Measurements from ENCODE around the gene ALX3.

The ALX3 gene

GRCh38 chr1:110067479-110067892 is 3.0 kb downstream of the ALX3 start:
- DNase-seq: no peak

GRCh38 chr1:110065841-110066240 is 4.6 kb downstream of the ALX3 start:
- DNase-seq: no peak

- no peak for DNase-seq
Observed at GRCh38 chr1:110064576-110065337, 5.7 kb downstream of the ALX3 start.

GRCh38 chr1:110063781-110064180 is 6.7 kb downstream of the ALX3 start:
- no peak for DNase-seq

GRCh38 chr1:110062612-110063011 is 7.9 kb downstream of the ALX3 start:
- DNase-seq: no peak

GRCh38 chr1:110061341-110061740 is 9.1 kb downstream of the ALX3 start:
- no peak for DNase-seq

GRCh38 chr1:110060662-110061060 is 9.8 kb downstream of the ALX3 start:
- DNase-seq: no peak

- peak in 2 of 56 donors; percentile 4 to 14 for DNase-seq
Observed at GRCh38 chr1:110060034-110060661, 10.3 kb downstream of the ALX3 start.

- no peak for DNase-seq
Observed at GRCh38 chr1:110059133-110059863, 11.2 kb downstream of the ALX3 start.

GRCh38 chr1:110058591-110058990 is 11.9 kb downstream of the ALX3 start:
- no peak for DNase-seq

- no peak for DNase-seq
Observed at GRCh38 chr1:110057963-110058518, 12.4 kb downstream of the ALX3 start.

GRCh38 chr1:110056776-110057175 is 13.7 kb downstream of the ALX3 start:
- DNase-seq: no peak

- no peak for DNase-seq
Observed at GRCh38 chr1:110056285-110056683, 14.2 kb downstream of the ALX3 start.

- DNase-seq: no peak
Observed at GRCh38 chr1:110055493-110056284, 14.8 kb downstream of the ALX3 start.

GRCh38 chr1:110053552-110054428 is 16.7 kb downstream of the ALX3 start:
- DNase-seq: peak in 45 of 56 donors; percentile 8 to 83 (median 39)

- DNase-seq: no peak
Observed at GRCh38 chr1:110051262-110051648, 19.2 kb downstream of the ALX3 start.

- no peak for DNase-seq
Observed at GRCh38 chr1:110050602-110051261, 19.7 kb downstream of the ALX3 start.

GRCh38 chr1:110049801-110050601 is 20.5 kb downstream of the ALX3 start:
- DNase-seq: no peak

All from nucleus accumbens (tissue), 56 donors.